ENCODE results near the gene TNKS2. TPM values are rescaled to one million over a fixed set of nuclear protein-coding genes. Genes with fewer than 3 reads are reported as not detected.
"Not testable (repeated sequence)": the region's sequence is repeated elsewhere in the genome, so short reads cannot be mapped to it uniquely, and the experiment has no call there.

TNKS2 gene
- total RNA-seq, 1 donor from 2014 or later, result 13.8 TPM

DNA sequence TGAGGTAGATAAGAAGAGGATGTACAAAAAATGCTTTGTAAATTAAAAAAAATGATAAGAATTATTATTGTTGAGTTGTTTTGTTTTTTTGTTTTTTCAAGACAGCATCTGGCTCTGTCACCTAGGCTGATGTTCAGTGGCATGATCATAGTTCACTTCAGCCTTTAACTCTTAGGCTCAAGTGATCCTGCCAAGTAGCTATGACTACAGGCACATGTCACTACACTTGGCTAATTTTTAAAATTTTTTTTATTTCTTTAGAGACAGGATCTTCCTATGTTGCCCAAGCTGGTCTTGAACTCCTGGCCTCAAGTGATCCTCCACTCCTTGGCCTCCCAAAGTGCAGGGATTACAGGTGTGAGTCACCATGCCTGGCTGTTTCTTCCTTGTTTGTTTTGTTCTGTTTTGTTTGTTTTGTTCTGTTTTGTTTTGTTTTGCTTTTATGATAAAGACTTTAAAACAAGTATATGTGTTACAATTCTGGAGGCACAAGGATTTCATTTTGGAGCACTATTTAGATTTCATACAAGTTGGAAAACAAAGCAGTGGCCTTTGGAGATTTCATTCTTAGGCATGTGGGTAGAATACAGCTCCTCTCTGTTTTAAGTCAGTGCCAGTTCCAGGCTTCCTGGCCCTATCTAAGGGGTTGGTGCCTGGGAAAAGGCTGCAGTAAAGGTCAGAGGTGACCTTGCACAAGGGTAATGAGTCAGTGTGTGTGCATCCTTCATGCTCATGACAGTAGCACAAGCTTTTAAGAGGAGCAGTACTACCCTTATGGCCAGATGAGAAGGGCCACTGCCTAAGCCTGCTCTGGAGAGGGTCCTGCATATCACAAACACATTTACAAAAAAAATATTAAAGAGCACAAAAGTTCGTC lies 93.1 kb downstream of the TNKS2 start:
- TF ChIP-seq, protein P1, sequence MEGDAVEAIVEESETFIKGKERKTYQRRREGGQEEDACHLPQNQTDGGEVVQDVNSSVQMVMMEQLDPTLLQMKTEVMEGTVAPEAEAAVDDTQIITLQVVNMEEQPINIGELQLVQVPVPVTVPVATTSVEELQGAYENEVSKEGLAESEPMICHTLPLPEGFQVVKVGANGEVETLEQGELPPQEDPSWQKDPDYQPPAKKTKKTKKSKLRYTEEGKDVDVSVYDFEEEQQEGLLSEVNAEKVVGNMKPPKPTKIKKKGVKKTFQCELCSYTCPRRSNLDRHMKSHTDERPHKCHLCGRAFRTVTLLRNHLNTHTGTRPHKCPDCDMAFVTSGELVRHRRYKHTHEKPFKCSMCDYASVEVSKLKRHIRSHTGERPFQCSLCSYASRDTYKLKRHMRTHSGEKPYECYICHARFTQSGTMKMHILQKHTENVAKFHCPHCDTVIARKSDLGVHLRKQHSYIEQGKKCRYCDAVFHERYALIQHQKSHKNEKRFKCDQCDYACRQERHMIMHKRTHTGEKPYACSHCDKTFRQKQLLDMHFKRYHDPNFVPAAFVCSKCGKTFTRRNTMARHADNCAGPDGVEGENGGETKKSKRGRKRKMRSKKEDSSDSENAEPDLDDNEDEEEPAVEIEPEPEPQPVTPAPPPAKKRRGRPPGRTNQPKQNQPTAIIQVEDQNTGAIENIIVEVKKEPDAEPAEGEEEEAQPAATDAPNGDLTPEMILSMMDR (IDR thresholded peaks at IDR 0.05; ENCODE audit: borderline replicate concordance), result no peak
- Histone ChIP-seq H3K9me3 (replicated peaks) (no peaks in the 10 kb centered on the region), H3K36me3 (no peaks in the 10 kb centered on the region), H3K27me3 (ENCODE audit: low read depth) (peaks cover 26% of the 10 kb centered on the region), H3K4me3 (no peak overlapping the region), H3K4me1 (peaks cover 13% of the 10 kb centered on the region), H3K27ac (replicated peaks) (no peak overlapping the region)
- intact Hi-C loops (cut with micrococcal nuclease), result no loop called here
- no peak for DNase-seq

- peaks cover 2% of the 10 kb centered on the region for H3K4me1 ChIP-seq
- TF ChIP-seq, protein P1 (IDR thresholded peaks at IDR 0.05; ENCODE audit: borderline replicate concordance), result no peak
- intact Hi-C loops (cut with micrococcal nuclease), result no loop called here
Measured at GRCh38 chr10:91893051-91893450, 94.8 kb downstream of the TNKS2 start.

GRCh38 chr10:91894261-91894685 lies 96.0 kb downstream of the TNKS2 start:
- intact Hi-C loops (cut with micrococcal nuclease); H3K9me3 ChIP-seq (replicated peaks); H3K27ac ChIP-seq (replicated peaks); H3K4me3 ChIP-seq; H3K4me1 ChIP-seq; DNase-seq; H3K36me3 ChIP-seq: not testable (repeated sequence)
- H3K27me3 ChIP-seq (ENCODE audit: low read depth), result peaks cover 12% of the 10 kb centered on the region

More at GRCh38 chr10:91893051-91893450, 94.8 kb downstream of the TNKS2 start:
- DNase-seq, result no peak
- Histone ChIP-seq H3K27ac (replicated peaks) (no peak overlapping the region), H3K27me3 (ENCODE audit: low read depth) (peaks cover 24% of the 10 kb centered on the region), H3K36me3 (no peaks in the 10 kb centered on the region), H3K9me3 (replicated peaks) (no peaks in the 10 kb centered on the region), H3K4me3 (no peak overlapping the region)

- intact Hi-C loops (cut with micrococcal nuclease), result no loop called here
- H3K9me3 ChIP-seq (replicated peaks), result no peaks in the 10 kb centered on the region
- H3K36me3 ChIP-seq, result no peaks in the 10 kb centered on the region
- H3K4me1 ChIP-seq, result no peaks in the 10 kb centered on the region
- TF ChIP-seq, protein P1 (IDR thresholded peaks at IDR 0.05; ENCODE audit: borderline replicate concordance), result no peak
- DNase-seq, result no peak
- H3K4me3 ChIP-seq, result no peak overlapping the region
- H3K27me3 ChIP-seq (ENCODE audit: low read depth), result no peaks in the 10 kb centered on the region
- no peak overlapping the region for H3K27ac ChIP-seq (replicated peaks)
Measured at GRCh38 chr10:91896212-91896756, 98.1 kb downstream of the TNKS2 start.

GRCh38 chr10:91897421-91897820 lies 99.2 kb downstream of the TNKS2 start:
- Histone ChIP-seq H3K4me1 (no peaks in the 10 kb centered on the region), H3K36me3 (no peaks in the 10 kb centered on the region), H3K27ac (replicated peaks) (no peak overlapping the region), H3K4me3 (no peak overlapping the region), H3K27me3 (ENCODE audit: low read depth) (no peaks in the 10 kb centered on the region), H3K9me3 (replicated peaks) (no peaks in the 10 kb centered on the region)
- intact Hi-C loops (cut with micrococcal nuclease), result no loop called here
- TF ChIP-seq, protein P1 (IDR thresholded peaks at IDR 0.05; ENCODE audit: borderline replicate concordance), result no peak
- DNase-seq, result no peak

Data from left ventricle myocardium inferior (tissue), 1 donor.